Stimulated activated CD4-positive, alpha-beta T cell treated with anti-CD3 and anti-CD28 coated beads, Interleukin-1b, Interleukin-23, amount 100 ng/mL, for 24 hours (primary cell): ENCODE results near the gene PAQR5.
"Not testable (repeated sequence)": the region's sequence is repeated elsewhere in the genome, so short reads cannot be mapped to it uniquely, and the experiment has no call there.

Experiments
- DNase-seq, 4 experiments: peaks; one replicate each; pipeline ENCODE4 v3.0.0-alpha.2; 2020; ENCODE audit warnings: low read depth in 4 of 4, low spot score in 1 of 4

Gene PAQR5

GRCh38 chr15:69292826-69293420, 5.8 kb upstream of the PAQR5 start:
- DNase-seq: no peak

GRCh38 chr15:69293741-69294615, 4.7 kb upstream of the PAQR5 start:
- DNase-seq: no peak

- DNase-seq: no peak
Observed at GRCh38 chr15:69296606-69297005, 2.1 kb upstream of the PAQR5 start.

GRCh38 chr15:69297642-69298353, 914 bp upstream of the PAQR5 start:
- no peak for DNase-seq

- DNase-seq: no peak
Observed at GRCh38 chr15:69298354-69298696, 387 bp upstream of the PAQR5 start.

- DNase-seq: no peak
Observed at GRCh38 chr15:69299451-69299886, 757 bp downstream of the PAQR5 start.

- no peak for DNase-seq
Observed at GRCh38 chr15:69299943-69300588, 1.4 kb downstream of the PAQR5 start.

- DNase-seq: not testable (repeated sequence)
Observed at GRCh38 chr15:69301101-69301500, 2.4 kb downstream of the PAQR5 start.

- DNase-seq: not testable (repeated sequence)
Observed at GRCh38 chr15:69302087-69302486, 3.4 kb downstream of the PAQR5 start.

- DNase-seq: no peak
Observed at GRCh38 chr15:69302929-69303328, 4.2 kb downstream of the PAQR5 start.

- no peak for DNase-seq
Observed at GRCh38 chr15:69303337-69304181, 4.8 kb downstream of the PAQR5 start.

GRCh38 chr15:69304182-69304545, 5.5 kb downstream of the PAQR5 start:
- no peak for DNase-seq

GRCh38 chr15:69305204-69305931, 6.7 kb downstream of the PAQR5 start:
- DNase-seq: no peak

GRCh38 chr15:69305933-69306568, 7.3 kb downstream of the PAQR5 start:
- DNase-seq: no peak

- DNase-seq: no peak
Observed at GRCh38 chr15:69307939-69308338, 9.2 kb downstream of the PAQR5 start.

GRCh38 chr15:69308949-69309348, 10.2 kb downstream of the PAQR5 start:
- DNase-seq: no peak

- DNase-seq: no peak
Observed at GRCh38 chr15:69311319-69311721, 12.6 kb downstream of the PAQR5 start.

GRCh38 chr15:69313432-69314000, 14.8 kb downstream of the PAQR5 start:
- DNase-seq: no peak

- no peak for DNase-seq
Observed at GRCh38 chr15:69314131-69314530, 15.4 kb downstream of the PAQR5 start.
